A549 (cell line): ENCODE results near the gene PPP3CB.

Experiments
- CEBPB ChIP-seq, 2 experiments: fragments of >200 bp in 1 of 2; sonication (Bioruptor Twin) in 1 of 2; formaldehyde crosslinking in 1 of 2; IDR thresholded peaks; 2 replicates each; pipeline ENCODE4 v1.6.1; 2012 to 2016
- CHD4 ChIP-seq: fragments of 200-600 bp; sonication (generic); IDR thresholded peaks from 2 replicates; pipeline ENCODE4 v1.6.1; 2016; ENCODE audit warnings: antibody characterized with exemption, mild to moderate bottlenecking, borderline replicate concordance
- CTCF ChIP-seq: fragments of >200 bp; sonication (Bioruptor Twin); formaldehyde crosslinking; IDR thresholded peaks from 3 replicates; pipeline ENCODE4 v1.5.1; 2016
- EP300 ChIP-seq, 2 experiments: fragments of >200 bp; sonication (Bioruptor Twin); formaldehyde crosslinking; IDR thresholded peaks; 2 replicates in 1 of 2; 3 replicates in 1 of 2; pipeline ENCODE4 v1.6.1; 2016 to 2017
- FOXS1 ChIP-seq: fragments of 250-450 bp; sonication (Bioruptor Pico); IDR thresholded peaks from 2 replicates; pipeline ENCODE4 v1.5.0; 2020; ENCODE audit warnings: mild to moderate bottlenecking, moderate library complexity
- GATA3 ChIP-seq: IDR thresholded peaks from 2 replicates; pipeline ENCODE4 v1.6.1; 2012; ENCODE audit warnings: borderline replicate concordance
- MAFK ChIP-seq: fragments of 450-650 bp; IDR thresholded peaks from 2 replicates; pipeline ENCODE4 v1.6.1; 2014; ENCODE audit not compliant: partially characterized antibody
- MYC ChIP-seq: IDR thresholded peaks from 2 replicates; pipeline ENCODE4 v1.6.1; 2012; ENCODE audit warnings: mild to moderate bottlenecking, inconsistent platforms, low read length, improper control_type of control experiment, borderline replicate concordance
- RAD21 ChIP-seq, 2 experiments: fragments of >200 bp in 1 of 2; sonication (Bioruptor Twin) in 1 of 2; formaldehyde crosslinking in 1 of 2; IDR thresholded peaks in 1 of 2; conservative IDR thresholded peaks in 1 of 2; 2 replicates in 1 of 2; 3 replicates in 1 of 2; pipeline ENCODE4 v1.6.1; 2012 to 2018; ENCODE audit warnings: inconsistent platforms in 1 of 2
- RCOR1 ChIP-seq: fragments of 150-350 bp; IDR thresholded peaks from 2 replicates; pipeline ENCODE4 v1.6.1; 2014; ENCODE audit warnings: antibody characterized with exemption, low read length, low read depth

GRCh38 chr10:73534857-73535256 is 39.0 kb upstream of the PPP3CB start:
- no peak for TF ChIP-seq RCOR1
- TF ChIP-seq CTCF, result no peak
- TF ChIP-seq MYC, result no peak
- no peak for TF ChIP-seq EP300 (IDR thresholded peaks at IDR 0.05)
- no peak for TF ChIP-seq MAFK
- TF ChIP-seq CHD4, result no peak
- no peak for TF ChIP-seq CEBPB (IDR thresholded peaks at IDR 0.05)
- TF ChIP-seq FOXS1 (CRISPR knock-in tag), result no peak
- TF ChIP-seq GATA3, result no peak
- no peak for TF ChIP-seq RAD21 (conservative IDR thresholded peaks at IDR 0.05 in 1 of 2, IDR thresholded peaks at IDR 0.05 in 1 of 2)
